HepG2 (cell line): Measurements from ENCODE around the gene TTC22. TPM values are rescaled to one million over a fixed set of nuclear protein-coding genes. Genes with fewer than 3 reads are reported as not detected.
A peak's percentile ranks its signal among the peaks of the same experiment; 100 is the strongest.

Experiments
- CHCHD3 ChIP-seq: sonication (generic); formaldehyde crosslinking; IDR thresholded peaks from 2 replicates; pipeline ENCODE4 v1.8.0; 2022; ENCODE audit warnings: mild to moderate bottlenecking, missing genetic modification reagents, moderate library complexity
- ELF3 ChIP-seq: IDR thresholded peaks from 2 replicates; pipeline ENCODE4 v1.6.1; 2016; ENCODE audit warnings: missing genetic modification reagents, missing compliant biosample characterization
- HIC2 ChIP-seq: sonication (generic); formaldehyde crosslinking; IDR thresholded peaks from 2 replicates; pipeline ENCODE4 v1.9.0; 2022; ENCODE audit warnings: low read depth, missing genetic modification reagents
- HMGA1 ChIP-seq: sonication (generic); formaldehyde crosslinking; conservative IDR thresholded peaks from 2 replicates; pipeline ENCODE4 v1.4.0; 2020; ENCODE audit warnings: missing genetic modification reagents
- HNF1B ChIP-seq: sonication (generic); formaldehyde crosslinking; IDR thresholded peaks from 2 replicates; pipeline ENCODE4 v1.5.1; 2020; ENCODE audit warnings: mild to moderate bottlenecking, moderate library complexity, missing genetic modification reagents
- KLF15 ChIP-seq: sonication (generic); formaldehyde crosslinking; IDR thresholded peaks from 2 replicates; pipeline ENCODE4 v1.8.1; 2023; ENCODE audit warnings: borderline replicate concordance, mild to moderate bottlenecking, inconsistent platforms, missing genetic modification reagents, mixed read lengths
- NR2F6 ChIP-seq, 2 experiments: IDR thresholded peaks; 2 replicates each; pipeline ENCODE4 v1.6.1; 2016; ENCODE audit warnings: antibody characterized with exemption in 1 of 2, mild to moderate bottlenecking in 1 of 2
- RELA ChIP-seq: sonication (generic); formaldehyde crosslinking; IDR thresholded peaks from 2 replicates; pipeline ENCODE4 v1.4.0; 2020; ENCODE audit warnings: missing genetic modification reagents
- U2AF1 ChIP-seq: fragments of 200-400 bp; formaldehyde crosslinking; optimal IDR thresholded peaks from 2 replicates; pipeline ENCODE3; 2017; ENCODE audit warnings: mild to moderate bottlenecking, low read depth, low read length
- ZBTB25 ChIP-seq: IDR thresholded peaks from 2 replicates; pipeline ENCODE4 v1.6.1; 2018; ENCODE audit warnings: missing genetic modification reagents
- ZFP37 ChIP-seq: sonication (generic); formaldehyde crosslinking; IDR thresholded peaks from 2 replicates; pipeline ENCODE4 v1.4.0; 2020; ENCODE audit warnings: missing genetic modification reagents, borderline replicate concordance
- ZNF17 ChIP-seq: sonication (generic); formaldehyde crosslinking; IDR thresholded peaks from 2 replicates; pipeline ENCODE4 v1.5.0; 2020; ENCODE audit warnings: mild to moderate bottlenecking, missing genetic modification reagents
- ZNF44 ChIP-seq: sonication (generic); formaldehyde crosslinking; IDR thresholded peaks from 2 replicates; pipeline ENCODE4 v1.5.1; 2020; ENCODE audit warnings: mild to moderate bottlenecking, missing genetic modification reagents
- ZNF652 ChIP-seq: IDR thresholded peaks from 2 replicates; pipeline ENCODE4 v1.6.1; 2016; ENCODE audit warnings: low read depth, borderline replicate concordance
- ZNF674 ChIP-seq: sonication (generic); formaldehyde crosslinking; IDR thresholded peaks from 2 replicates; pipeline ENCODE4 v1.5.0; 2020; ENCODE audit warnings: low read depth, mild to moderate bottlenecking, missing genetic modification reagents
- polyA plus RNA-seq, 8 experiments: library from polyadenylated mRNA; depleted of rRNA in 3 of 8; stranded (reverse) in 7 of 8; unstranded in 1 of 8; fragments of >200 nt; fragmentation: Illumina TruSeq in 4 of 8; extraction: Trizol in 4 of 8; gene quantifications; 2 replicates each; pipeline versions ENCODE4 v1.2.1 to v1.2.3, GENCODE V29; 2011 to 2016; ENCODE audit warnings: low read depth in 4 of 8, missing spikeins in 1 of 8, mixed read lengths in 1 of 8; ENCODE audit not compliant: insufficient read depth in 1 of 8
- total RNA-seq, 5 experiments: library from RNA; depleted of rRNA; stranded (reverse); fragments of >200 nt; fragmentation: Illumina TruSeq; extraction: Trizol; gene quantifications; 2 replicates each; pipeline ENCODE4 v1.2.3, GENCODE V29; 2016; ENCODE audit warnings: low read depth in 1 of 5
- TF ChIP-seq, protein P1 (sequence below): sonication (generic); formaldehyde crosslinking; IDR thresholded peaks from 2 replicates; pipeline ENCODE4 v1.4.0; 2020; ENCODE audit warnings: missing genetic modification reagents
- TF ChIP-seq, protein P2 (sequence below): sonication (generic); formaldehyde crosslinking; conservative IDR thresholded peaks from 2 replicates; pipeline ENCODE4 v1.8.1; 2023; ENCODE audit warnings: missing genetic modification reagents

Gene TTC22
- total and polyA plus RNA-seq, 2 of the 13 experiments (the other 11 are each of a cell fraction or from before 2014, with no cell fraction given): not detected

GRCh38 chr1:54764133-54764921 is 36.8 kb downstream of the TTC22 start, which contains the start of gene PARS2 (continued):
- TF ChIP-seq HNF1B (CRISPR knock-in tag) (peak; percentile 68; the same call in 1 of the 2 replicates), ZNF17 (CRISPR knock-in tag) (no peak), ZNF652 (CRISPR knock-in tag) (no peak), ZBTB25 (CRISPR knock-in tag) (peak; percentile 16; the same call in 1 of the 2 replicates), ELF3 (CRISPR knock-in tag) (no peak; the same call in 1 of the 2 replicates), KLF15 (CRISPR knock-in tag) (no peak), HIC2 (CRISPR knock-in tag) (peak; percentile 21; the same call in 1 of the 2 replicates), U2AF1 (no peak), ZFP37 (no peak), ZNF674 (0 out of 2 replicates have a peak, but pooled peaks have one; percentile 10), CHCHD3 (0 out of 2 replicates have a peak, but pooled peaks have one; percentile 37), RELA (CRISPR knock-in tag) (no peak), HMGA1 (CRISPR knock-in tag) (no peak), ZNF44 (CRISPR knock-in tag) (no peak), NR2F6 (IDR thresholded peaks at IDR 0.05) (no peak), NR2F6 (CRISPR knock-in tag; IDR thresholded peaks at IDR 0.05) (no peak)
- TF ChIP-seq, protein P1, sequence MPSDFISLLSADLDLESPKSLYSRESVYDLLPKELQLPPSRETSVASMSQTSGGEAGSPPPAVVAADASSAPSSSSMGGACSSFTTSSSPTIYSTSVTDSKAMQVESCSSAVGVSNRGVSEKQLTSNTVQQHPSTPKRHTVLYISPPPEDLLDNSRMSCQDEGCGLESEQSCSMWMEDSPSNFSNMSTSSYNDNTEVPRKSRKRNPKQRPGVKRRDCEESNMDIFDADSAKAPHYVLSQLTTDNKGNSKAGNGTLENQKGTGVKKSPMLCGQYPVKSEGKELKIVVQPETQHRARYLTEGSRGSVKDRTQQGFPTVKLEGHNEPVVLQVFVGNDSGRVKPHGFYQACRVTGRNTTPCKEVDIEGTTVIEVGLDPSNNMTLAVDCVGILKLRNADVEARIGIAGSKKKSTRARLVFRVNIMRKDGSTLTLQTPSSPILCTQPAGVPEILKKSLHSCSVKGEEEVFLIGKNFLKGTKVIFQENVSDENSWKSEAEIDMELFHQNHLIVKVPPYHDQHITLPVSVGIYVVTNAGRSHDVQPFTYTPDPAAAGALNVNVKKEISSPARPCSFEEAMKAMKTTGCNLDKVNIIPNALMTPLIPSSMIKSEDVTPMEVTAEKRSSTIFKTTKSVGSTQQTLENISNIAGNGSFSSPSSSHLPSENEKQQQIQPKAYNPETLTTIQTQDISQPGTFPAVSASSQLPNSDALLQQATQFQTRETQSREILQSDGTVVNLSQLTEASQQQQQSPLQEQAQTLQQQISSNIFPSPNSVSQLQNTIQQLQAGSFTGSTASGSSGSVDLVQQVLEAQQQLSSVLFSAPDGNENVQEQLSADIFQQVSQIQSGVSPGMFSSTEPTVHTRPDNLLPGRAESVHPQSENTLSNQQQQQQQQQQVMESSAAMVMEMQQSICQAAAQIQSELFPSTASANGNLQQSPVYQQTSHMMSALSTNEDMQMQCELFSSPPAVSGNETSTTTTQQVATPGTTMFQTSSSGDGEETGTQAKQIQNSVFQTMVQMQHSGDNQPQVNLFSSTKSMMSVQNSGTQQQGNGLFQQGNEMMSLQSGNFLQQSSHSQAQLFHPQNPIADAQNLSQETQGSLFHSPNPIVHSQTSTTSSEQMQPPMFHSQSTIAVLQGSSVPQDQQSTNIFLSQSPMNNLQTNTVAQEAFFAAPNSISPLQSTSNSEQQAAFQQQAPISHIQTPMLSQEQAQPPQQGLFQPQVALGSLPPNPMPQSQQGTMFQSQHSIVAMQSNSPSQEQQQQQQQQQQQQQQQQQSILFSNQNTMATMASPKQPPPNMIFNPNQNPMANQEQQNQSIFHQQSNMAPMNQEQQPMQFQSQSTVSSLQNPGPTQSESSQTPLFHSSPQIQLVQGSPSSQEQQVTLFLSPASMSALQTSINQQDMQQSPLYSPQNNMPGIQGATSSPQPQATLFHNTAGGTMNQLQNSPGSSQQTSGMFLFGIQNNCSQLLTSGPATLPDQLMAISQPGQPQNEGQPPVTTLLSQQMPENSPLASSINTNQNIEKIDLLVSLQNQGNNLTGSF (CRISPR knock-in tag): 0 out of 2 replicates have a peak, but pooled peaks have one; percentile 32
- TF ChIP-seq, protein P2, sequence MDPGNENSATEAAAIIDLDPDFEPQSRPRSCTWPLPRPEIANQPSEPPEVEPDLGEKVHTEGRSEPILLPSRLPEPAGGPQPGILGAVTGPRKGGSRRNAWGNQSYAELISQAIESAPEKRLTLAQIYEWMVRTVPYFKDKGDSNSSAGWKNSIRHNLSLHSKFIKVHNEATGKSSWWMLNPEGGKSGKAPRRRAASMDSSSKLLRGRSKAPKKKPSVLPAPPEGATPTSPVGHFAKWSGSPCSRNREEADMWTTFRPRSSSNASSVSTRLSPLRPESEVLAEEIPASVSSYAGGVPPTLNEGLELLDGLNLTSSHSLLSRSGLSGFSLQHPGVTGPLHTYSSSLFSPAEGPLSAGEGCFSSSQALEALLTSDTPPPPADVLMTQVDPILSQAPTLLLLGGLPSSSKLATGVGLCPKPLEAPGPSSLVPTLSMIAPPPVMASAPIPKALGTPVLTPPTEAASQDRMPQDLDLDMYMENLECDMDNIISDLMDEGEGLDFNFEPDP: no peak
